Myocyte (in vitro differentiated cells): ENCODE data around the gene VLDLR. TPM values are rescaled to one million over a fixed set of nuclear protein-coding genes. Genes with fewer than 3 reads are reported as not detected.

Experiments used
- DNase-seq: peaks from one replicate; pipeline ENCODE4 v3.0.0-alpha.2; 2012; ENCODE audit warnings: low read depth
- total RNA-seq: library from RNA; depleted of rRNA; stranded (reverse); fragments of >200 nt; gene quantifications from 2 replicates; pipeline ENCODE4 v1.2.3, GENCODE V29; 2014

VLDLR gene
- total RNA-seq, 1 donor from 2014 or later = 13.9 TPM

DNA sequence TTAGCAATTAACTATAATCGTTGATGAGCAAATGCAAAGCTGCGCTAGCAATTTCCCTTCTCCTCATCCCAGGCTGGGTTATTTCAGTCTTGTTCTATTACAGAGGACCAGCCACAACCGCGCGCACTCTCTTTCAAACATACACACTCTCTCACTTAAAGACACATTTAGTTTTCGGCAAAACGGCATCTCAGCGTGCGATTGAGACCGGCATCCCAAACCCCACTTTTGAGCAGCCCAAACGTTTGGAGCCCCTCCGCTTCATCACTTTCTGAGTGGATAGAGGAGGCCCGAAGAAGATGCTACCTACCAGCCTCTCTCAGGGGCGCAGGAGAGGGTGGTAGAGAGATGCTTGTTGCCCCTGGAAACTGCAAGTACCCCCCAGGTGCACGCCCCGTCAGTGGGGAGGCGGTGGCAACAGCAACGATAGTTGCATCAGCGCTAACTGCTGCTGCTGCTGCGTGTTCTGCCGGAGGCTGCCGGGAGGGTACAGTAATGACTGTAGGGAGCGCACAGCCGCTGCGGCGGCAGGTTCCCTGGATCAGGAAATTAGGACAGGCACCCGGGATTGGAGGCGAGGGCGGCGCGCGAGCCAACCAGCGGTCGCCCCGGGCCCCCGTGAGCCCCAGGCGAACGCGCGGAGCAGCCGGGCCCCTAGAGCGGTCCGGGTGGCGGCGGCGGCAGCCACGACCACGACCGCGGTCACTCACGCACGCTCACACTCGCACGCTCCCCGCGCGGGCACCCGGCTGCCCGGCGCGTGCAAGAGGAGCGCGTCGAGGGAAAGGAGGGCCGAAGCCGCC, 467 bp upstream of the VLDLR start:
- DNase-seq = peak; percentile 68

DNA sequence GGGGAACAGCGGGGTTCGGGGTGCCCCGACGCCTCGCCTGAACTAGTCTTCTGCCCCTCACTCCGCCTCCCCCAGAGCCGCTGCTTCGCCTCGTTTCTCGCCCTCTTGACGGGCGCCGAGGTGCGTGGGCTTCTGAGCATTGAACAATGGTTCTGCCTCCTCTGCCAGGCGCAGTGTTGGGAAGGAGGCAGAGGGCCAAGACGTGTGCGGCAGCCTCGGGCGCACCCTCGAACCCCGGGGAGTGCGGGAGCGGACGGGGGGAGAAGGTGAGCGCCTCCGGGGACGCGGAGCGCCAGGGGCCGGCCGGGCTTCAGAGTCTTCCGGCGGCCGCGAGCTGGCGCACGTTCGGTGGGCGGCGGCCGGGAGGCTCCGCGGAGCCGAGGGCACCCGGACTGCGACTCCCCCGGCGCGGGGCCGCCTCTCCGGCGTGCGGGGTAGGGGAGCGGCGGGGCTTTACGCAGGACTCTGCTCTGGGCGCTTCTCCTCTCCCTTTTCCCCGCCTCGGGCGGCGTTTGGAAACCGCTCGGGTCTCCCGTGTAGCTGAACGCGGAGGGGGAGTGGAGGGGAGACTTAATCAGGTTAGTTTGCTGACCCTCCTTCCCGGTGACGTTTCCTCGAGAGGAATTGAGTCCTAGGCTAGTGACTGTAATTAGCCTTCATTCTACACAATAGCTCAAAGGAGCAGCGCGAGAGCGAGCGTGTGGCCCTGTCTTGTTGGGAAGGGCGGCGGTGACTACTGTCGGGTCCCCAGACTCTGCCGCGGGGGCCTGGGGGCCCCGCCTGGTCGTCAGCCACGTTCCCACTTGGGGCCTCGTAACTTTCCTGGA, 1.1 kb downstream of the VLDLR start:
- peak; percentile 20 for DNase-seq

DNA sequence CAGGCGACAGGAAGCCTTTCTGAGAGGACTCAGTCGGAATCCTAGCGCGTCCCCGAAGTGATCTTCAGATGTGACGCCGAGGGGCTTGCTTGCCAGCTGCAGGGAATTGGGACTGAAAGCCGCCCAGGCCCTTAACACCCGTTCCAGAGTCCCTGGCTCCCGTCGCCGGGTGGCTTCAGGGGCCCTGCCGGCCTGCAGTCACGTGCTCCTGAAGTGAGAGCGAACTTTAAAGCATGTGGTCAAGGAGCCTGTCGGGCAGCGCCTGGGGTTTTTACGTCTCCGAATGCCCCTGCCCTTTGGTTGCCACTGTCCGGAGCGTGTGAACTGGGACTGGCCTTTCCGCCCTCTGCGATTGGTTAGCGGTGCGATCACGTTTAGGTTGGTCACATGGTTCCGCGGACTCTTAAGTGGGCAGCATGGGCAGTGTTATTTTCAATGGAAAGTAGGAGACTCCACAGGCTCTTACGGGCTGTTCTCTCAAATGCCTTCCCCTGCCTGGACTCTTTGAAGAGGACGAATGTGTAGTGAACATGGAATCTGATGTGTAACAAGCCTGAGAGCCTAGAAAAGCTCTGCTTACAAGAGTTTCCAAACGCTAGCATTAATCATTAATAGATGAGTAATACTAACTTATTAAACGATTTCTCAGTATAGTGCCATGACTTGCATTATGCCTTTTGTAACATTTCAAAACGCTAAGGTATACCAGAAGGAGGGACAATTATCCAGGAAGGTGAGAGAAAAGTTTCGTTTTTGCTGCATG, 1.9 kb downstream of the VLDLR start:
- DNase-seq = peak; percentile 44

DNA sequence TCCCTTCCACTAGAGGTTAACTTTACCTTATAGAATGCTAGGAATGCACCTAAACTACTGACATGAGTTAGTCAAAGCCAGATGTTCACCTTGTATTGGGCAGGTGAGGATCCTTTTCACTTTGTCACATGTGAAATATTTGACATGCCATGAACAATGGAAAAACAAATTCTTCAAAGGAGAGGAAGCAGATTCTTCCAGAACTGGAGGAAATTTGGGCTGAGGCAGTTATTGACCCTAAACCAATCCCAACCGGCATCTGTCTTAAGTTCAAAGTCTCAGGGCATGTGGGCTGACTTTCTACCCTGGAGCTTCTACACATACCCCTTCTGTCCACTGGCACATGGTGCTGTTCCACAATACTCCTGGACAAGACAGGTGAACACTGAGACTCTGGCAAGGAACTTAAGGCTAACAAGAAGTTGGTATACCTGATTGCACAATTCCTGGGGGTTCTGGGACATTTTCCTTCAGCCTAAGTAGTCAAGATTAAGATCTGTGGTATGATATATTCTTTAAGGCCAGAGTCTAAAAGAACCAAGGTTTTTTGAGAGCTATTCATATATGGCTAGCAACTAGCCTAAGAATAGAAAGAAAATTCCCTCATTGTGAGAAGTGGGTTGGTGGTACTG, 2.6 kb downstream of the VLDLR start:
- DNase-seq = no peak

DNA sequence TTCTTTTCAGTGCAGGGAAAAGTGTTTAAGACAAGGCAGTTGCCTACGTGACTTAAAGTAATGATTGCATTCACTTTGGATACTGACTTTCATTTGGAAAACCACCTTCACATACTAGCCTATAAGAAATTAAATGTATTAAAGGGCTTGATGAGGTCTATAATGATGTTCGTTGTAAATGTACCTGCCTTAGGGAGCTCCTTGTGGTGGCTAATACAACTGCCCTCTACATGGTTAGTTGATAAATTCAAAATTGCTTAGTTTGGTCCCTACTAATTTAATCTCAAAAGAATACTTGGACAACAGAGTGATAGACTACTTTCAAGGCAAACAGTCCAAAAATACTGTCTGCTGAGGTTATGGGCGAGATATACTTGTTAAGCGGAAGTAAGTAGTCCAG, 3.8 kb downstream of the VLDLR start:
- DNase-seq = no peak

DNA sequence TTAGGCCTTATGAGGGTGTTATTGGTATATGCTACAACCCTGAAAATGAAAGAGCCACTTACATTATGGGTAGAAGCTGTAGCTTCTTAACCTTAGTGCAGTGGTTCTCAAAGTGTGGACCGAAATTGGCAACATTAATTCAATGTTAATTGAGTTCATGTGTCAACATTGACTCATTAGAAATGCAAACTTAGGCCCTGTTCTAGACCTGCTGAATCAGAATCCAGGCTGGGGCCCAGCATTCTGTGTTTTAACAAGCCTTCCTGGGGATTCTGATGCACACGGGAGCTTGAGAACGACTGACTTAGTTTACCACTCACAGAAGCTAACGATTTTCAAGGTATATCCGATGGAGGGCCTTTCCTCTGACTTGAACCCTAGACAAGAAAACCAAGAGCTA, 7.3 kb downstream of the VLDLR start:
- no peak for DNase-seq

DNA sequence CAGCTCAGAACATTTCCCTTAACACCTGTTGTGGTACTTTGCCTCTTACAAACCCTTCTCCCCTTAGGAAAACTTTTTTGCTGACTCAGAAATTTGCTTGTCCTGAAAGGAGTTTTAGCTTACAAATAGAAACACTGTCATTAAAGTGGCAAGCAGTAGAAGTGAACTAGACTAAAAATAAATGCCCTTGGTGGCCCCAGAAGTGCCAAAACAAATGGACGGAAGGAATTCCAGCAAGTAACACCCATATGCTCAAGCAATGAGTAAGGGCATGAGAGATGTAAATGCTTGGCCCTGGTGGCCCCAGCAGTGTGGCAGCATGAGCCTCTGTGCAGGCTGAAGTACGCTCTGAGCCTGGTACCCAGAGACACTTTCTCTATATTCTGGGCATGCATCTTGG, 8.6 kb downstream of the VLDLR start:
- DNase-seq = peak; percentile 85

DNA sequence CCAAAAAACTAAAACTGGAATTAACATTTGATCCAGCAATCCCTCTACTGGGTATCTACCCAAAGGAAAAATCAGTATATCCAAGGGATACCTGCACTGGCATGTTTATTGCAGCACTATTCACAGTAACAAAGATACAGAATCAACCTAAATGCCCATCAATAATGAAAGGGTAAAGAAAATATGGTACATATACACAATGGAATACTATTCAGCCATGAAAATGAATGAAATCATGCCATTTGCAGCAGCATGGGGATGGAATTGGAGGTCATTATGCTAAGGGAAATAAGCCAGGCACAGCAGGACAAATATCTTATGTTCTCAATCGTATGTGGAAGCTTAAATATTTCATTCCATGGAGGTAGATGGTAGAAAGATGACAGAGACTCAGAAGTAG, 9.7 kb downstream of the VLDLR start:
- DNase-seq = no peak

DNA sequence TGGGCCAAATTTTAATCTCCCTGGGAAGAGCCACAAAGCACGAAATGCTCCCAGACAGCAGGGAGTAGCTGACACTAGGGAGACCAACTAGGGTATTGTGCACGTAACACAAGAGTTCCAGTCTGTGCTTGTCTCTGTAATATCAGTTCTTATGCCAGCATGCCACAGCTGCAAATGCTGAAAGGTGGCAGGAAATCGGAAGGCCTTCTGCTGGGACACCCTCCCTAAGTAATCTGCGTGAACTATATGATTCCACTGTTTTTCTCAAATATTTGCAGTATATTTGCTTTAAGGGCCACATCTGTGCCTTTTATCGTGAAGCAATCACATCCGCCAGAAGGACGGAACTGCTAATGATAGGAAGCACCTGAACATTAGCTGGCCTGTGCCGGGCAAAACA, 12.6 kb downstream of the VLDLR start:
- no peak for DNase-seq

DNA sequence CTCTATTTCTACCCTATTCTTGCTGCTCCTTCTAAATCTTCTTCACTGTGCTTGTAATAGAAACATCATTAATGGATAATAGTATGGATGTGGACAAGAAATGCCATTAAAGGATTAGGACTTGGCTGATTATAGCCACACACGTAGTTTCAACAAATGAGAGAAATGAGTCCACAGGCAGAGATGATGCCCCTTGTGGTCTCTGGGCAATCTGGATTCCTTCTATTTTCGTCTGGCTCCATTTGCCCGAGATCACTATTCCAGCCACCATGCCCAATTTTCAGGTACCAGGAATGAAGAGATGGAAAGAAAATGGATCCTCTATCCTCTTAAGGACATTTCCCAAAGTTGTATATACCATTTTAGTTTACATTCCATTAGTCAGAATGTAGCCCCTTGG, 13.2 kb downstream of the VLDLR start:
- DNase-seq = no peak

DNA sequence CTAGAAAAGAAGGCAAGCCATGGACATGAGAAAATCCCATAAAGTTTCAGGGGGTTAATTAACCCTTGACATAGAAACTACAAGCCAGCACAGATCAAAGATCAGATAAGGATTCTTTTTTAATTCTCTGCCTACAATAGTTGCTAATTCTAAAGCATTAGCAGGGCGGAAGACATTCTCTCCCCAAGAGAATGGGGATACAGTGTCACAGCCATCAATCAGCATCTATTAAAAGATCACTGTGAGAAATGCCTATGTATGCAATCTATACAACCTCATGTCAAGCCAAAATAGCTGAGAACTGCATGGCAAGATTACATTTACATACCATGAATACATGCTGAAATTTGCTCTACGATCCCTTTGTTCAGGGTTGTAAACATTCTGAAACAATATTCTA, 14.3 kb downstream of the VLDLR start:
- no peak for DNase-seq

DNA sequence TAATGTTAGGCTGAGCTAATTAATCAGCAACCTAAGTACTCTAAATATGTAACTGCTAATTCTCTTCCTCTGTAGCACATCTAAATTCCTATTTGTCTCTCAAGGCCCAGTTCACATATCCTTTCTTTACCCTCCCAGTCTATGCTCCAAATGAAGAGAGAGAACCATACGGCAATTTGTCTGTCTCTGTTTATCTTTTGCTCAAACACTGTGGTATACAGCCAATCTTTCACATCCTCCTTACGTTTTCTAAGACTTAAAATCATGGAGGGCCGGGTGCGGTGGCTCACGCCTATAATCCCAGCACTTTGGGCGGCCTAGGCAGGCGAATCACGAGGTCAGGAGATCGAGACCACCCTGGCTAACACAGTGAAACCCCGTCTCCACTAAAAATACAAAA, 15.8 kb downstream of the VLDLR start:
- DNase-seq = no peak

DNA sequence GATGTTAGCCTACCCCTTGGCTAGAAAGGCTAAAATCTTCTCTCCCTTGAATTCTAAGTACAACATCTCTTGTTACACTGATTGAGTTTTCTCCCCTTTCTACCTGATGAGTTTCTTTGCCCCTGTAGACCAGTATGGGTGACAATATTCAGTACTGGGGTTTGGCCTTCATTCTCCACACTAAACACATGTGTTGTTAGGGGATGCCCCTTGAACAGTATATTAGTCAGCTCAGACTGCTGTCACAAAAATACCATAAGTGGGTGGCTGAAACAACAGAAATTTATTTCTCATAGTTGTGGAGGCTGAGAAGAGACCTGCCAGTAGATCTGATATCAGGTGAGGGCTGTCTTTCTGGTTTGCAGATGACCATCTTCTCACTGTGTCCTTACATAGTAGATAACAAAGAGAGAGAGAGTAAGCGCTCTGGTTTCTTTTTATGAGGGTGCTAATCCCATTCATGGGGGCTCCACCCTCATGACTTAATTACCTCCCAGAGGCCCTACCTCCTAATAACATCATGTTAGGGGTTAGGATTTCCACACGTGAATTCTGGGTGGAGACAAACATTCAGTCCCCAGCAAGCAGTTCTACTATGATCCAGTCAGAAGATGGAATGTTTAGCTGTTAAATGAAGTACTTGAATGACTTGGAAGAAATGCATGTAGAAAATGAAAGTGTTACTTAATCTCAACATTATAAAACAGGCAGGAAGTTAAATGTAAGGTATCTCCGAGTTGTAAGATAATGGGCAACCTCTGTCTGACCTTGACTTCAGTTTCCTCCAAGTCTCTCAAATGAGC, 17.5 kb downstream of the VLDLR start:
- no peak for DNase-seq

DNA sequence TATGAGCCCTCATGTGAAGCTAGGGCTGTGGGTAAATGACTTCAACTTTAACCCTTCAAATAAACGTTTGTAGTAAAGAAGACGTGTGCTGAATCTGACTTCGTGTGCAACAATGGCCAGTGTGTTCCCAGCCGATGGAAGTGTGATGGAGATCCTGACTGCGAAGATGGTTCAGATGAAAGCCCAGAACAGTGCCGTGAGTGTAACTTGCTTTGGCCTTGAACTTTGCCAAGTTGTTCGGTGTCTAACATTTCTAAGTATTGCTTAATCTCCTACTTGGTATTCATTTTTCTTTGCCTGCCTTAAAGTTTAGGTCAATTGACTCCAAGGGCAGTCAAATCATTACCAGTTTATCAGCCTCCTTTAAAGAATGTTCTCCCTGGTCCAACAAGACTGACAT, 18.2 kb downstream of the VLDLR start:
- no peak for DNase-seq

DNA sequence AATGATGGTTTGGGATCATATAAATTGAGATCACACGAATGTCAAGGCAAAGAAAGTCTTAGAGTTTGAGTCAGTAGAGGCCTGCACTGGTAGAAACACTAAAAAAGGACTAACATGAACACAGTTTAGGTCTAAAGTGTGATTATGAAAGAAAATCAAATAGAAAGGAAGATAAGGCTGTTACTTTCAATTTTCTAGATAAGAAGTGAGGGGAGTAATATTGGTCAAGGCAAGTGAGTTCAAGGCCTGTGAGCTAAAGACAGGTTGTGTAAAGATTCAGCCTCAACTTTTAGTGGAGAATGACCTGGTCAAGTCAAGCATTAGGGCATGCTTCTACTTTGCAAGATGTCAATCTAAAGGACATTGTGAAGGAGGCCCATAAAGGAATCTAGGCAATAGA, 19.0 kb downstream of the VLDLR start:
- DNase-seq = no peak

DNA sequence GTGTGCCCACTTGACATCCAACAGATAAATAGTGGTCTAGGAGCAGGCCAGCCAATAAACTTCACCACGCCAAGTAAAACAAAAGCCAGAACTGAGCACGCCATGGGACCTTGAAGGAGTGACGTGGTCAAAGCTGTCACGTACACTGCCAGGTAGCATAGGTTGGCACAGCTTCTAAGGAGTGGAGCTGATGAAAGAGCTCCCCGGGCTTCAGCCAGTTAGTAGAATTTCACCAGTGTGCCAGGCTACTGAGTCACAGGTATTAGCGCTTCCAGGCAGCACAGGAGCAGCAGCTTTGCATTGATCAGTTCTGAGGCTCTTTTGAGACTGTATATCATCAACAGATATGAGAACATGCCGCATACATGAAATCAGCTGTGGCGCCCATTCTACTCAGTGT, 19.4 kb downstream of the VLDLR start:
- DNase-seq = no peak

DNA sequence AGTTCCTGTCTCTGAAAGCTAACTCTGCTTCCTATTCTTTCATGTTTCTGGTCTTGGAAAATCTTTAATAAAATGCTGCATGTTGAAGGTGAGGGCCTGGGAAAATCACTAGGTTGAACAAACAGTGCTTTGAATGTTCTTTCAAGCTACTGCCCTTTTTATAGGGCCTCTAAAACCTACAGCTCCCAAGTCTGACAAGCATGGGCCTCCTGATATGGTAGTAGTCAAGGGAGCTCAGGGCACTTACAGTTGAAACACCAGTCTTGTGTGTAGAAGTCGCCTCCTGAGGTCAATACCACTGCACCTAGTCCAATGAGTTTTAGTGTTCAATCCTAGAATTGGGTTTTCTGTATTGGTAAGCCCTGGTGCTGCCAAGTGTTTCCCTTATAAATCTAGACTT, 20.5 kb downstream of the VLDLR start:
- no peak for DNase-seq

DNA sequence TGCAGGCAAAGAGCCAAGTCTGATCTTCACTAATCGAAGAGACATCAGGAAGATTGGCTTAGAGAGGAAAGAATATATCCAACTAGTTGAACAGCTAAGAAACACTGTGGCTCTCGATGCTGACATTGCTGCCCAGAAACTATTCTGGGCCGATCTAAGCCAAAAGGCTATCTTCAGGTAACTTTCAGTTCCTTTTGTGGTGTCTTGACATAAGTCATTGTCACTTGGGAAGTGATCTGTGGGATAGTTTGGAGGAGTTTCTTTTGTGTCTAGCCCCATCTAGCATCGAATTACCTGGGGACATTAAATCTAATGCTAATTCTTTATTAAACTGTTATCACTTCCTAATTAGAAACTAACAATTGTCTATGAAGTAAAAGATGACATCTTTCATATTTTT, 24.0 kb downstream of the VLDLR start:
- DNase-seq = no peak

DNA sequence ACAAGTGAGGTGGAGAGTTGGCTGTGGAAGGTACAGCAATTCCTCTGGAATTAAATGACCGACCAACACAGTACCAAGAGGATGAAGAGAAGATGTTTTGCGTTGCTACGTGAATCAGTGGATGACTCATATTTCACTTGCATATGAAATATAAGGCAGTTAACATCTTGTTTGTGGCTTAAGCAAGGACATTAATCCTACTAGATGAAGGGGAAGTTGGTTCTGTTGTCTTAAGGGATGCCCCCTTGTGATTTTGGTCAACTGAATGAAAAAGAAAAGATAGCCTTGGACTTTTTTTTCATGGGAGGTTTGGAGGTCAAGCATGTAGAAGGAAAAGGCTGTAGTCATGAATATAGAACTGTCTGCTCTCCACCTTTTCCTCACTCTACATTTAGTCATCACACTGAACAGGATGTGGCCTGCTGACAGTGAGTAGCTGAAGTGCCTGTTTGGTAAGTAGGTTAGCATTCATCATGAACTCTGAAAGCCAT, 33.9 kb downstream of the VLDLR start:
- peak; percentile 46 for DNase-seq

DNA sequence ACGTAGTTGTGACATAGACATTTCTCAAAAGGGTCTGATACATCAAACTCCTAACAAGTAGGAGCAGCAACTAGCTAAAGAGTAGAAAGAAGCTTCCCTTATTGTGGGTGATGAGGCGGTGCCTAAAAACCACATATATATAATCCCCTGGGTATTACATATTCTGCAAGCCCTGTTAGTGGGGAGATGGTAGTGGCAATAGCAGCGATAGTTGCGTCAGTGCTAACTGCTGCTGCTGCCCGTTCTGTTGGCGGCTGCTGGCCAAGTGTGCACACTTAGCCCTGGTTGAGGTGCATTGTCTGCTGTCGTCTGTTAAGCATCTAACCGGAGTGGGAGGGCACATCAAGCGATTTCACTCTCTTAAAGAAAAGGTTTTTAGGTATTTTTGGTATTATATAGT, 35.8 kb downstream of the VLDLR start:
- no peak for DNase-seq
